ENCODE results near the gene UPK3B. TPM values are rescaled to one million over a fixed set of nuclear protein-coding genes. Genes with fewer than 3 reads are reported as not detected.

UPK3B gene
- total and polyA plus RNA-seq, 9 of the 15 experiments (the other 6 are each of a cell fraction or from before 2014, with no cell fraction given) = not detected

GRCh38 chr7:76507723-76508406 is 2.5 kb upstream of the UPK3B start (continued):
- TF ChIP-seq ZBTB40 (IDR thresholded peaks at IDR 0.05) (no peak), ZBTB40 (CRISPR knock-in tag; IDR thresholded peaks at IDR 0.05) (no peak), NEUROD1 (IDR thresholded peaks at IDR 0.05; ENCODE audit: borderline replicate concordance, low read depth, low read length, partially characterized antibody) (no peak), NR0B1 (IDR thresholded peaks at IDR 0.05; ENCODE audit: partially characterized antibody) (no peak), CTCFL (IDR thresholded peaks at IDR 0.05; ENCODE audit: borderline replicate concordance, insufficient read depth, low read depth, low read length, poor library complexity, severe bottlenecking) (no peak), ZNF121 (CRISPR knock-in tag; conservative IDR thresholded peaks at IDR 0.05) (peak; percentile 78), GABPB2 (CRISPR knock-in tag; conservative IDR thresholded peaks at IDR 0.05) (no peak), ZNF436 (CRISPR knock-in tag; IDR thresholded peaks at IDR 0.05) (no peak), CHD2 (IDR thresholded peaks at IDR 0.05; ENCODE audit: low read depth, low read length) (no peak), ZBTB12 (CRISPR knock-in tag; IDR thresholded peaks at IDR 0.05) (no peak)
- TF ChIP-seq, protein P1, sequence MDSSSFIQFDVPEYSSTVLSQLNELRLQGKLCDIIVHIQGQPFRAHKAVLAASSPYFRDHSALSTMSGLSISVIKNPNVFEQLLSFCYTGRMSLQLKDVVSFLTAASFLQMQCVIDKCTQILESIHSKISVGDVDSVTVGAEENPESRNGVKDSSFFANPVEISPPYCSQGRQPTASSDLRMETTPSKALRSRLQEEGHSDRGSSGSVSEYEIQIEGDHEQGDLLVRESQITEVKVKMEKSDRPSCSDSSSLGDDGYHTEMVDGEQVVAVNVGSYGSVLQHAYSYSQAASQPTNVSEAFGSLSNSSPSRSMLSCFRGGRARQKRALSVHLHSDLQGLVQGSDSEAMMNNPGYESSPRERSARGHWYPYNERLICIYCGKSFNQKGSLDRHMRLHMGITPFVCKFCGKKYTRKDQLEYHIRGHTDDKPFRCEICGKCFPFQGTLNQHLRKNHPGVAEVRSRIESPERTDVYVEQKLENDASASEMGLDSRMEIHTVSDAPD (CRISPR knock-in tag; IDR thresholded peaks at IDR 0.05) = no peak

Measured in K562 (cell line).